Limb (tissue), 2 donors: ENCODE data around the gene SRPK2.

Experiments used
- DNase-seq, 2 donors: peaks; one replicate each; pipeline ENCODE4 v3.0.0-alpha.2; 2016; ENCODE audit errors: extremely low spot score in 2 of 2

Gene SRPK2

GRCh38 chr7:105224884-105225651 is 163.7 kb downstream of the SRPK2 start:
- DNase-seq: no peak

DNA sequence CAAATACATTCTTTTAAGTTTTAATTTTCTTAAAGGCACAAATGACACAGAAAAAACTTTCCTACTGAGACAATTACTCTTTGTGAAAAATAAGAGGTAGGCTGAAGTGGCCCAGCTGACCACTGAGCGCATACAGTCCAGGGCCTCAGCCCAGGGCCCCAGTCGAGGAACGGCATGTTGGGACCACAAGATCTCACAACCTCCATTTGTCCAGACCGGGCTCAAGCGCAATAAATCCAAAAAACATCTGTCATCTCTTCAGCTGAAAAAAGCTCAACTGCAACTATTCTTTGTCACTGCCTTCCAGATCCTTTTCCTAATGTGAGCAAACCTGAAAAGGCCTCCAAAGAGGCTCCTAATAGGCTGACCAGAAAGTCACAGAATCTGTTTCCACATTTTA is 165.8 kb downstream of the SRPK2 start:
- DNase-seq: no peak

DNA sequence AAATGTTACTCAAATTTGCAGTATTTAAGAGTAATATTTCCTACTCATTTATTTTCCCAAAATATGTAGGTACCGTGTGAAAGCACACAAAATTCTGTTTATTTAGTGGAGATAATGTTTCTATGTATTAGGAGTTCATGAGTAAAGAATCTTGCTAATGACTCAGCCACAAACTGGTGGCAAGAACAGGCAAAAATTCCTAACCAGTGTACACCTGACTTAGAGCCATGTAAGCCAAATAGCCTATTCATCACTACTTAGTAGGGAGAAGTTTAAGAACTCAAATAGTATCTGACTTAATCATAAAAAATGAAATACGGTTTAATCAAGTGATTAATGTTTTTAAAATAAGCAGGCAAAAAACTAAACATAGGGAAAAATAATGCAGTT is 169.0 kb downstream of the SRPK2 start:
- DNase-seq: no peak

DNA sequence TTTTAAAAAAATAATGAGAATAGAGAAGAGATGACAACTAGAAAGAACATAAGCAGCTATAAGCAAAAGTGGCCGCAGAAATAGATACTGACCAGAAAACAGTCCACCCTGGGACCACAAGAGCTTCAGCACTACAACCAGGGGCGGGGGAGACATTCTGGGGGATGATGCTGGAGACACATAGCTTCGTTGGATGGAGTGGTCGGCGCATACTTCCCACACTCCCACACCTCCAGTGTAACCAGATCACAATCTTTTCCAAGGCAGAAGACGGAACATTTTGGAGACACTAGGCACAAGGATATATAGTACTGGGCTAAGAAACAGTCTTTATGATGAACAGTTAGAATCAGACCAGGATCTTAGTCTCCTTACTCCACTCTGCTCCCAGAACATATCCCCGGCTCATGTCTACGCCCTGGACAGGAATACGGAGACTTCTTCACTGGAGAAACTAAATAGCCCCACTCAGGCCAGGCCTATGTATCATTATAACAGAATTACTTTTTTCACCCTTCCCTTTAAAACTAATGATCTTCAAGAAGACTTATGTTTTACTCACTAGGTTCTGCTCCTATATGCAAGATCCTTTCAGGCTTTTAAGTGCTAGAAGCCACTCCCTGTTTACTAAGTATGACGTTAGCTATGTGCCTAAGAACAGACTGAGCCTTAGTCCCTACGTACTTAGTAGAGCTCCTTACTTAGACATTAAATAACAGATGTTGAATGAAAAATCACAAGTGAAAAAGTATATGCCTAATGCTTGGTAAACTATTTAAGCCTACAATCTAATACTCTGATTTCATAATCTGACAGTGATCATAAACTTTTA is 169.6 kb downstream of the SRPK2 start:
- no peak for DNase-seq

GRCh38 chr7:105218215-105218614 is 170.5 kb downstream of the SRPK2 start:
- DNase-seq: no peak

DNA sequence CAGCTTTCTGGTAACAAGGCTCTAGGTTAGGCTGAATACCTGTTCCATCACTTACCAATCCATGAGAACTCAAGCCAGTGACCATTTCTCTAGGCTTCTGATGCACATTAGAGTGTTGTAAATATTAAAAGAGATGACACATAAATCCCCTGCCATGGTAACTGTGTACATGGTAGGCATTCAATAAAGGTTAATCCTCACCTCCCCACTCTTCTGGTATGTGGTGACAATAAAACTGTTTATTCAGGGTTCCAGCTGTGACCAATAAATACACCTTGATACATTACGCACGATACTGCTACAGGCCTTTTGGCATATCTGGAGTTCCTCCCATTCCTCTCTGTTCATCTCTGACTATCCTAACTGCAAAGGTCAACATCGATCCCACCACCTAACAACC is 171.9 kb downstream of the SRPK2 start:
- DNase-seq: no peak

DNA sequence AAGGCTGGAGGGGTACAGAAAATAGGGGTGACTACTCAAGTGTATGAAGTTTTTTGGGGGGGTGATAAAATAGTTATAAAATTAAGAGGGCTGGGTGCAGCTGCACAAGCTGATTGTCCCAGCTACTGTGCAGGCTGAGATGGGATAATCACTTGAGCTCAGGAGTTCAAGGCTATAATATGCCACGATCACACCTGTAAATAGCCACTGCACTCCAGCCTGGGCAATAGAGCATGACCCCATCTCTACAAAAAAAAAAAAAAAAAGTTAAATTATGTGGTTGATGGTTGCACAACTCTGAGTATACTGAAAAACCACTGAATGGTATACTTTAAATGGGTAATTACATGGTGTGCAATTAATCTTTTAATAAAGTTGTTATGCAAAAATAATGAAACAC is 172.9 kb downstream of the SRPK2 start:
- no peak for DNase-seq

DNA sequence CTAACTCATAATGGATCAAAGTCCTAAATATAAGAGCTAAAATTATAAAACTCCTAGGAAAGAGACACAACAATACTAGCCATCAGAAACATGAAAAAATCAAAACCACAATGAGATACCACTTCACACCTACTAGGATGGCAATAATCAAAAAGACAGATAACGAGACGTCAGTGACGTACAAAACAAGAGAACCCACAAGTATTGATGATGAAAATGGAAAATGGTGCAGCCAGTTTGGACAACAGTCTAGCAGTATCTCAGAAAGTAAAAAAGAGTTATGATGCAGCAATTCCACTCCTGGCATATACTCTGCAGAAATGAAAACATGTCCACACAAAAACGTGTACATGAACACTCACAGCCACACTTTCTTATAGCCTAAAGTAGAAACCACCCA is 173.5 kb downstream of the SRPK2 start:
- no peak for DNase-seq

GRCh38 chr7:105213611-105214010 is 175.1 kb downstream of the SRPK2 start:
- DNase-seq: no peak

DNA sequence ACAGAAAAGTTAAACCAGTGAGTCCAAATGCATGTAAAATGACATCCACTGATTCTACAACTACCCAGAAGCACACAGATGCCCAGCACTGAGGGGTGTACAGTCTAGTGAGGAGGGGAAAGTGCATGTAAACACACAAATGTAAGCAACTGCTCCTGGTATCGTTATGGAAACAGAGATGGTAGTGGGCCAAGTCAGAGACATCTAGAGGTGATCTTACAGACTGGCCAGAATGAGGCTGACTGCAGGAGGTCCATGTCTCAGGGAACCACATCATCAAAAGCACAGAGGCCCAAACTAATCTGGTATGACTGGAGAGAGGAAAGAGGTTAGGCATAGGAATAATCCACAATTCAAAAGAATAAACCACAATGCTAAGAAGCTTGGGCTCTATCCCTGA is 176.5 kb downstream of the SRPK2 start:
- DNase-seq: no peak

- peak in 1 of 2 donors; percentile 24 for DNase-seq
These were observed 178.0 kb downstream of the SRPK2 start for GRCh38 chr7:105210721-105211205.

DNA sequence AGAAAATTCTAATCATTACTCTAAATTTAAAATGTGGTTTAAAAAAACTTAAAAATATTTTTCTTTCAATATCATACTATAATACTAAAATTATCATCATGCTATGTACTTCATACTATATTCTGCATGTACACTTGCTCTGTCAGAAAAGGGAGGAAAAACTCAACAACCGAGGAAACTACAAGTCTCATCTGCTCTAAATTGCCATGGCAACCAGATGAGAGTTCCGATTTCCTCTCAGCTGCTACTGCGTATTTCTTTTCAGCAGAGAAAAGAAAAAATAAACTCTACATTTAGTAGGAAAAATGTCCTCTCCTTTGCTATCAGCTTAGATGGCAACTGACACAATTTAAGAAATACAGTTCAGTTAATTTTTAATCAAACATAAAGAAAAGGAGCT is 178.9 kb downstream of the SRPK2 start:
- DNase-seq: peak in 1 of 2 donors; percentile 37

- no peak for DNase-seq
These were observed 179.3 kb downstream of the SRPK2 start for GRCh38 chr7:105209433-105209832.

- no peak for DNase-seq
These were observed 181.7 kb downstream of the SRPK2 start for GRCh38 chr7:105206985-105207384.

DNA sequence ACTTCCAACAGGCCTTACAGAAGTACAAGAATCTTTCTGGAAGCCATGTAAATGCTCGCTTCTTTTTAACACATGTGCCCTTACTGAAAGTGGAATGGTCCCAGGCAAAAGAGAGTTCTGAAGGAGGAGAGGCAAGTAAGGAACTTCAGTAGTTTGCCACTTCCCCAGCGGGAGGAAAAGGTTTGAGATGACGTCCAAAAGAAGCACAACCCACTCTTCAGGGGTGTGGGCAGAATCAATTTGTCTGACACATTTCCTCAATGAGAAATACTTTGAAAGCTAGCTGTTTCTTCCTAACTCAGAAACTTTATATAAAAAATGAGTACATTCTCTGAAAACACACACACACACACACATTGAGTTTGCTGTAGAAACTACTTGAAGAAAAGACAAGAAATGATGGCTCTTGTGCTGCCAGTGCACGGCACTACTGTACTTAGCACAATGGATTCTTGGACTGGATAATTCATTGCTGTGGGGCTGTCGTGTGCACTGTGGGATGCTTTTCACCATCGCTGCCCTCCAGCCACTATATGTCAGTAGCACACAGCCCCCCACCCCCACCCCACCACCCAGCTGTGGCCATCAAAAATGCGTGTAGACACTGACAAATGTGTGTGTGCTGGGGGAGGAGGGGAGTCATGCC is 183.0 kb downstream of the SRPK2 start:
- DNase-seq: no peak

DNA sequence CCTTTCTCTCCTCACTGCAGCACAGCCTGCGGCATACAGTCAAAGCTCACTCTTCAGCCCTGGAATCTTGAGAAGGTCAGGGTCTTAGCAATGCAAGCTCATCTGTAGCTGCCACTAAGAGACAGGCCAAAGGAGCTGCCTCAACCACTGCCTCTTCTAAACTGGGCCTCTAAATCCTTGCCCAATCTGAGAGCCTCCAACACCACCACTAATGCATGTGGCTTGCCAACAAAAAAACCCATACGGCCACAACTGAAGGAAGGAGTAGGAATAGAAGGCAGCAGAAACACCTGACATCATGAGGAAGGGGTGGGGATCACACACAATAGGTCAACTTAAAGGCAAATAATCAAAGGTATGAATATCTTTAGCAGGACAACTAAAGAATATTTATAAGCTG is 183.8 kb downstream of the SRPK2 start:
- DNase-seq: no peak

DNA sequence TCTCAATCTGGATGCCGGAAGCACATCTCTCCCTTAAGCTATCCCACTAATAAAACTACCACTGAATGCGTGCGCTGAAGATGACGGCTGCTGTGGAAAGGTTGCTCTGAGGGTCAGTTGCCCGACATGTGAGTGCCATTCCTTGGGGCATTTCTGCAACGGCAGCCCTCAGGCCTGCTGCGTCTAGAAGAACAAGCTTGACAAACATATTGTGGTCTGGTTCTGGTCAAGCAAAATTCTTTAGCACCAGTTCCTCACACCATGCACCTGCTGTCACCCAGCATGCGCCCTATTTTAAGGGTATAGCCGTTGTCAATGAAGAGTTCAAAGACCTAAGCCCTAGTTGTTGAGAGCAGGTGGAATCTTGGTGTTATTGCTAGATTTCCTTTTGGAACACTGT is 184.2 kb downstream of the SRPK2 start:
- DNase-seq: no peak

DNA sequence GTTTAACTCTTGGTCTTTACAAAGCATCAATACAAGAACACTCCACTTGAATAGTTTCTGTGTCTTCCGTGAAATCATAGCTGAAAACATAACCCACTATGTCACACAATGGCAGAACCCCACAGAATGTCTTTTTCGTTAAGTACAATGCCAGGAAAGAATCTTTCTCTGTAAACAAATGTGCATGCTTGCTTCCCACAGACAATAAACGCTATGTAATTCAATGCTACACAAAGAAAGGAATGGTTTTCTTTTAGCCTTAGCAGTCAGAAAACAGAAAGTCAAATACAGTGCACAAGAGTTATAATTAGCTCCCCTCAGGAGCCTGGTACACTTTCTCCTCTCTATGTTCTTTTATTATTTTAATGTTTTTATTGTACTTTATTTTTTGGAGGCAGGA is 186.1 kb downstream of the SRPK2 start:
- no peak for DNase-seq

GRCh38 chr7:105199386-105199785 is 189.3 kb downstream of the SRPK2 start:
- DNase-seq: no peak

GRCh38 chr7:105198223-105198622 is 190.5 kb downstream of the SRPK2 start:
- DNase-seq: no peak

- DNase-seq: no peak
These were observed 192.2 kb downstream of the SRPK2 start for GRCh38 chr7:105196473-105196872.

- DNase-seq: no peak
These were observed 192.8 kb downstream of the SRPK2 start for GRCh38 chr7:105195891-105196290.
